ENCODE results near the gene CA6. TPM values are rescaled to one million over a fixed set of nuclear protein-coding genes. Genes with fewer than 3 reads are reported as not detected.
"Not testable (repeated sequence)": the region's sequence is repeated elsewhere in the genome, so short reads cannot be mapped to it uniquely, and the experiment has no call there.

The CA6 gene
- total and polyA plus RNA-seq, 2 experiments from 2014 or later, result not detected

GRCh38 chr1:8966606-8967005 is 20.9 kb downstream of the CA6 start:
- Histone ChIP-seq H3K9me3 (ENCODE audit: low read depth) (no peaks in the 10 kb centered on the region), H3K4me2 (no peak overlapping the region), H3K27me3 (no peaks in the 10 kb centered on the region), H4K20me1 (ENCODE audit: insufficient read depth, poor library complexity, severe bottlenecking) (no peaks in the 10 kb centered on the region), H3K36me3 (replicated peaks; ENCODE audit: insufficient read depth, low read depth) (no peaks in the 10 kb centered on the region), H2AFZ (no peak overlapping the region), H3K4me3 (no peak overlapping the region), H3K9me2 (replicated peaks; ENCODE audit: insufficient read depth) (no peaks in the 10 kb centered on the region), H3K27ac (no peak overlapping the region), H3K79me2 (no peaks in the 10 kb centered on the region), H3K4me1 (ENCODE audit: insufficient read depth) (no peaks in the 10 kb centered on the region)
- WGBS (ENCODE audit: low lambda C conversion rate, missing lambda C conversion rate), result 94% methylated on average over 4 of the region's 4 CpGs
- no peak for TF ChIP-seq EZH2 (IDR thresholded peaks at IDR 0.05; ENCODE audit: borderline replicate concordance)
- no peak for TF ChIP-seq CTCF (IDR thresholded peaks at IDR 0.05; ENCODE audit: poor library complexity)
- TF ChIP-seq EZH2phosphoT487 (IDR thresholded peaks at IDR 0.05; ENCODE audit: low read depth, severe bottlenecking, unreplicated experiment), result no peak
- no peak for DNase-seq (ENCODE audit: low spot score)

- 94% methylated on average over 9 of the region's 9 CpGs for WGBS (ENCODE audit: low lambda C conversion rate, missing lambda C conversion rate)
- not testable (repeated sequence) for H3K9me3 ChIP-seq (ENCODE audit: low read depth); H3K4me2 ChIP-seq; H3K9me2 ChIP-seq (replicated peaks; ENCODE audit: insufficient read depth); H3K4me3 ChIP-seq; H3K79me2 ChIP-seq; H2AFZ ChIP-seq; H3K36me3 ChIP-seq (replicated peaks; ENCODE audit: insufficient read depth, low read depth); H3K27me3 ChIP-seq; H3K4me1 ChIP-seq (ENCODE audit: insufficient read depth); H3K27ac ChIP-seq; DNase-seq (ENCODE audit: low spot score); H4K20me1 ChIP-seq (ENCODE audit: insufficient read depth, poor library complexity, severe bottlenecking)
Observed at GRCh38 chr1:8968902-8969301, 23.2 kb downstream of the CA6 start.

- Histone ChIP-seq H3K4me3 (no peak overlapping the region), H4K20me1 (ENCODE audit: insufficient read depth, poor library complexity, severe bottlenecking) (no peaks in the 10 kb centered on the region), H3K4me2 (no peak overlapping the region), H3K79me2 (no peaks in the 10 kb centered on the region), H3K9me2 (replicated peaks; ENCODE audit: insufficient read depth) (no peaks in the 10 kb centered on the region), H3K36me3 (replicated peaks; ENCODE audit: insufficient read depth, low read depth) (no peaks in the 10 kb centered on the region), H3K9me3 (ENCODE audit: low read depth) (no peaks in the 10 kb centered on the region), H2AFZ (no peak overlapping the region), H3K27me3 (no peaks in the 10 kb centered on the region), H3K4me1 (ENCODE audit: insufficient read depth) (no peaks in the 10 kb centered on the region), H3K27ac (no peak overlapping the region)
- no peak for TF ChIP-seq EZH2phosphoT487 (IDR thresholded peaks at IDR 0.05; ENCODE audit: low read depth, severe bottlenecking, unreplicated experiment)
- no peak for TF ChIP-seq CTCF (IDR thresholded peaks at IDR 0.05; ENCODE audit: poor library complexity)
- TF ChIP-seq EZH2 (IDR thresholded peaks at IDR 0.05; ENCODE audit: borderline replicate concordance), result no peak
- WGBS (ENCODE audit: low lambda C conversion rate, missing lambda C conversion rate), result 100% methylated on average over 6 of the region's 7 CpGs
- no peak for DNase-seq (ENCODE audit: low spot score)
Observed at GRCh38 chr1:8969937-8970336, 24.3 kb downstream of the CA6 start.

- Histone ChIP-seq H3K27me3 (no peaks in the 10 kb centered on the region), H3K4me2 (no peak overlapping the region), H3K4me1 (ENCODE audit: insufficient read depth) (no peaks in the 10 kb centered on the region), H3K4me3 (no peak overlapping the region), H3K9me3 (ENCODE audit: low read depth) (no peaks in the 10 kb centered on the region), H4K20me1 (ENCODE audit: insufficient read depth, poor library complexity, severe bottlenecking) (no peaks in the 10 kb centered on the region), H3K9me2 (replicated peaks; ENCODE audit: insufficient read depth) (no peaks in the 10 kb centered on the region), H3K79me2 (no peaks in the 10 kb centered on the region), H3K36me3 (replicated peaks; ENCODE audit: insufficient read depth, low read depth) (no peaks in the 10 kb centered on the region), H3K27ac (no peak overlapping the region), H2AFZ (no peak overlapping the region)
- 85% methylated on average over 9 of the region's 9 CpGs for WGBS (ENCODE audit: low lambda C conversion rate, missing lambda C conversion rate)
- TF ChIP-seq CTCF (IDR thresholded peaks at IDR 0.05; ENCODE audit: poor library complexity), result no peak
- no peak for TF ChIP-seq EZH2 (IDR thresholded peaks at IDR 0.05; ENCODE audit: borderline replicate concordance)
- no peak for TF ChIP-seq EZH2phosphoT487 (IDR thresholded peaks at IDR 0.05; ENCODE audit: low read depth, severe bottlenecking, unreplicated experiment)
- DNase-seq (ENCODE audit: low spot score), result no peak
Observed at GRCh38 chr1:8970870-8971337, 25.2 kb downstream of the CA6 start.
